GM12873 (cell line): ENCODE results near the gene MANEAL.

Experiments
- TF ChIP-seq, protein P1 (sequence below): IDR thresholded peaks from 2 replicates; pipeline ENCODE4 v1.5.1; 2012; ENCODE audit warnings: low read depth, mild to moderate bottlenecking, moderate library complexity, low read length, control low read depth; ENCODE audit not compliant: insufficient read depth; ENCODE audit errors: missing control alignments

MANEAL gene

DNA sequence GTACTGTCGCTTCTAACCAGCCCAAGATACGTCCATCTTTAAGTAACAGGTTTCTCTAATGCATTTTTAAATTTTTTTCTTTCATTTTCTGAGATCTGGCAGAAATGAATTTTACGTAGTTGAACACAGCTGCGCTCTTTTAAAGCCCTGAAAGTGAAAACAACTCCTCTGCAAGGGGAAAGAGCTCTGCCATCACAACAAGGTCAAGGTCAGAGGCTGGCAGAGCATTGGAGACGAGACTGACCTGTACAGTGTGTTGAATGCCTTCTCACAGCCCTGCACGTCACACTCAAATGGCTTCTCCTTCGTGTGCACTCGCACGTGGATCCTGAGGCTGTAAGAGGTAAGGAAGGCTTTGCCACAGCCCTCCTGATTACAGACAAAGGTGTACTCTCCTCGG, 46.0 kb downstream of the MANEAL start:
- TF ChIP-seq, protein P1, sequence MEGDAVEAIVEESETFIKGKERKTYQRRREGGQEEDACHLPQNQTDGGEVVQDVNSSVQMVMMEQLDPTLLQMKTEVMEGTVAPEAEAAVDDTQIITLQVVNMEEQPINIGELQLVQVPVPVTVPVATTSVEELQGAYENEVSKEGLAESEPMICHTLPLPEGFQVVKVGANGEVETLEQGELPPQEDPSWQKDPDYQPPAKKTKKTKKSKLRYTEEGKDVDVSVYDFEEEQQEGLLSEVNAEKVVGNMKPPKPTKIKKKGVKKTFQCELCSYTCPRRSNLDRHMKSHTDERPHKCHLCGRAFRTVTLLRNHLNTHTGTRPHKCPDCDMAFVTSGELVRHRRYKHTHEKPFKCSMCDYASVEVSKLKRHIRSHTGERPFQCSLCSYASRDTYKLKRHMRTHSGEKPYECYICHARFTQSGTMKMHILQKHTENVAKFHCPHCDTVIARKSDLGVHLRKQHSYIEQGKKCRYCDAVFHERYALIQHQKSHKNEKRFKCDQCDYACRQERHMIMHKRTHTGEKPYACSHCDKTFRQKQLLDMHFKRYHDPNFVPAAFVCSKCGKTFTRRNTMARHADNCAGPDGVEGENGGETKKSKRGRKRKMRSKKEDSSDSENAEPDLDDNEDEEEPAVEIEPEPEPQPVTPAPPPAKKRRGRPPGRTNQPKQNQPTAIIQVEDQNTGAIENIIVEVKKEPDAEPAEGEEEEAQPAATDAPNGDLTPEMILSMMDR, result no peak

DNA sequence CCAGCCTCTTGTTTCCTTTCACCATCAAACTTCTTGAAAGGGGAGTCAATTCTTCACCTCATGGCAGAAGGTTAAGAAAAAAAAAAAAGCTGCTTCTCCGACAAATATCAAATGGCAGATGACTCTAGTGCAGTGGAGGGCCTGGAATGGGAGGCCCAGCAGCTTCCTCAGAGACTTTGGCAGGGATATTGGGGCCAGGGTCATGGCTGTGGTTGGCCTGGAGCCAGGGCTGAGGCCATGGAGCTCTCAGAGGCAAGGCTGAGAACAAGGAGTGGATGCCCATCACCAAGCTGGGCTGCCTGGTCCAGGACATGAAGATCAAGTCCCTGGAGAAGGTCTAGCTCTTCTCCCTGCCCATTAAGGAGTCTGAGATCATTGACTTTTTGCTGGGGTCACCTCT, 47.1 kb downstream of the MANEAL start:
- TF ChIP-seq, protein P1, result no peak

DNA sequence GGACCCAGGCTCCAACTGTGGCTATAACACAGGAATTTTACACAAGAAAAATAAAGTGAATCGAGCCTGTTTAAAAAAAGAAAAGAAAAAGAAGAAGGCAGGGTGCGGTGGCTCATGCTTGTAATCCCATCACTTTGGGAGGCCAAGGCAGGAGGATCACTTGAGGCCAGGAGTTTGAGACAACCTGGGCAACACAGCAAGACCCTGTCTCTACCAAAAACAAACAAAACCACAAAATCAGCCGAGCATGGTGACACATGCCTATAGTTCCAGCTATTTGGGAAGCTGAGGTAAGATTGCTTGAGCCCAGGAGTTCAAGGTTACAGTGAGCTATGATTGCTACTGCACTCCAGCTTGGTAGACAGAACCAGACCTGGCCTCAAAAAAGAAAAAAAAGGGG, 48.0 kb downstream of the MANEAL start:
- TF ChIP-seq, protein P1, result no peak

DNA sequence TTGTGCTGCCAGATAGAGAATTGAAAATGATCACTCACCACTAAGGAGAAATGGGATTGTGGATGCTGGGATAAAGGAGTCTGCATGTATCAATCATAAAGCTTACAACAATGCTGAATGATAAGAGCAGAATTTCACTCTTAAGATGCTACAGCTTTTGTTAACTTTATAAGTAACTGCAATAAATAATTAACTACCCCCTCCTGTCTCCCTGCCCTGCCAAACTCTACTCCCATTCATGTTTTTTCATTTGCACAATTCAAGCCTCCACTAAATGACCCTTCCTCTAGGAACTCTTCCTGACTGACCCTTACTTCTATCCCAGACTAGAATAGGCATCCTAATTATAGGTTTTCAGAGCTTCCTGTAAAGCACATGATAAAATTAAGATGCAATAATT, 50.9 kb downstream of the MANEAL start:
- TF ChIP-seq, protein P1, result no peak

DNA sequence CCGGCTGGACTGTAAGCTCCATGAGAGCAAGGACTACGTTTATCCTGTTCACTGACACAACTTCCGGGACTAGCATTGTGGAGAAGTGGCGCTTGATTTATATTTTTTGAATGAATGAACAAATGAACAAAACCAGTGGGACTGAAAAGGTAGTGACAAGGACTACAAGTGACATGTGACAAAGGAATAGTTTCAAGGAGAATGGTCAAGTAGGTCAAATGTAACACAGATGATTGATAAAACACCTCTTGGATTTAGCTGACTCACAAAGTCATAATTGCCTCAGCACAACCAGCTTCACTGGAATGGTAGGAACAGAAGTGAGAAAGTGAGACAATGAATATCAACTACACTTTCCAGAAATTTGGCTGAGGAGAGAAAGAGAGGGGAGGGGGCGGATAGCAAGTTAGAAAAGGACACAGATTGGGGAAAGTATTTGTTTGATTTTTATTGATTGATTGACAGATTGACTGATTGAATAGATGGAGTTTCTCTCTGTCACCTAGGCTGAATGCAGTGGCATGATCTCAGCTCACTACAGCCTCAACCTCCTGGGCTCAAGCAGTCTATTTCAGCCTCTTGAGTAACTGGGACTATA, 51.5 kb downstream of the MANEAL start:
- TF ChIP-seq, protein P1, result no peak

DNA sequence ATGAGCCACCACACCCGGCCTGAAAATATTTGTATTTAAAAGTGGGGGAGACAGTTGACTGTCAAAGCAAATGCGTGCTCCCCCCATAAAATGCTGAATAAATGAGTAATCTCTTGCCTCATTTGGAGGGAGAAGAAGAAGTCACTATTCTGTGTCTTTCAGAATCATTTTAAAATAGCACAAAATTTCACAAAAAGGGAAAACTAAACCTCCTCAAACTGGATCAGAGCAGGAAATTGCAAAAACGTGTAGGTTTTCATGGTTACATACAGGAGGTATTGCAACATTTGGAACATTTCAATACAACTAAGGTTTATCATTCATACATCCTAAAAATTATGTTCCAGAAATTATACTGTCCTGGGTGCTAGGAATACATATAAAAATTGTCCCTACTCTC, 52.1 kb downstream of the MANEAL start:
- TF ChIP-seq, protein P1, result no peak

DNA sequence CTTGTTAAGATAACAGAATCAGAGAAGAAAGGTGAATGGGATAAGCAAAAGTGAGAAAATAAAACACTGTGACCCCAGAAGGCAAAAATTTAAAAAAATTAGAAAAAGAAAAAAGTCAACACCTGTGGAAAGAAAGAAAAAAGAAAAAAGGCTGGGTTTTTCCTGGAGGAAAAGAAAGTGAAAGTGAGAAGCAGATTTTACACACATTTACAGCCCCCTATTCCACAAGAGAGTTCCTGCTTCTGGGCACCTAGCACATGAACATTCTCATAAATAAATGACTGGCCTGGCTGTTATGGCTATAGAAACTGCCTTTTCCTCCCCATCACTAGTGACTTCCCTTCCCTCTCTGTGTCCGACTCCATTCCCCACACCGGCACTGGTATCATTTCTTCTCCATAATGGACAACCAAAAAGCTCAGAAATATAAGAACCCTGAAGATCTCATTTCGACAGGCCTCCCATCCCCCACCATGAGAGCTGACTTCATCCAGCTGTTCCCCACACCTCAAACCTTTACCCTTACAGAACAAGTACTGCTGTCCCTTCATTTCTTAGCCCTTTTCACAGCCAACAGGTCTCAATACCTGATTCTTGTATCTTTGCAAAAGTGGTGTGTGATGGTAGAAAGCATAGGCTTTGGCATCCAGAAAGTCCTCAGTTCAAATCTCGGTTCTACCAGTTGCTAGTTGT, 53.1 kb downstream of the MANEAL start:
- TF ChIP-seq, protein P1, result no peak
